Measurements from ENCODE around the gene RAB36.

The RAB36 gene

DNA sequence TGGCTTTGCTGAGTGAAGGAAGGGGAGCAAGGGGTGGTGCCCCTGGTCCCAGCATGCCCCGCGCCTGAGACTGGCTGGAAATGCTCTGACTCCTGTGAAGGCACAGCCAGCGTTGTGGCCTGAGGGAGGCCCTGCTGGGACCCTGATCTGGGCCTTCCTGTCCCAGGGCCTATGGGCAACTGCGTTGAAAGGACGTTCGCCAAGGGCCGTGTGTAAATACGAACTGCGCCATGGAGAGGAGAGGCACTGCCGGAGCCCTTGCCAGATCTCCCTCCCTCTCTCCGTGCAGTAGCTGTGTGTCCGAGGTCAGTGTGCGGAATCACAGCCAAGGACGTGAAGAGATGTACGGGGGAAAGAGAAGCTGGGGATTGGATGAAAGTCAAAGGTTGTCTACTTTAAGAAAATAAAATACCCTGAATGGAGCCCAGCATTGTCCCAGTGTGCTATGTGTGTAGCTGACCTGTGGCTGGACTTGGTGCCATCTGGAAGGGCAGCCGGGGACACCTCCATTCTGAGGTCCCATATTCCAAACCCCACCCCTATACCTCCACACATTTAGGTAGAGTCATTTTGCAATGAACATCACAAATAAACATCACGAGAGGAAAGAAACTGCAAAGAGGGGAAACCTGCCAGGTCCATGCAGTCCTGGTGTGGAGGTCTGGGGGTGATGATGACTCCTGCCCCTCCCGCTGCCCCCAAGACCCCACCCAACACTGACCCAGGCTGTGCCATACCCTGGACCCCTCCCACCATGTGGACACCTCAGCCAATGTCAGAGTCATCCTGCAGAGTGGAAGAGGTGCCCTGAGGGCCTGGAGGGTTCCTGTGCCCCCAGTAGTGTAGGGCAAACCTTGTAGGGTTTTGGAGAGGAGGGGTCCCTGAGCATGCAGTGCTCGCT, 20.4 kb upstream of the RAB36 start:
- Histone ChIP-seq H3K36me3 (peaks cover 0 to 8% (median 0%) of the 10 kb centered on the region in 3 donors), H3K4me3 (no peak overlapping the region), H3K4me1 (no peaks in the 10 kb centered on the region), H3K27ac (no peak overlapping the region), H3K9me3 (no peaks in the 10 kb centered on the region), H3K27me3 (no peaks in the 10 kb centered on the region)
- no peak for TF ChIP-seq CTCF (IDR thresholded peaks at IDR 0.05)
- no peak for DNase-seq
- intact Hi-C loops (cut with DNase I; ENCODE audit: low total_unique reads): loop anchor here (10.0 kb wide), 1 partner anchor 270 kb away; no protein-coding TSS in a partner anchor

- Histone ChIP-seq H3K27me3 (no peaks in the 10 kb centered on the region), H3K9me3 (no peaks in the 10 kb centered on the region), H3K4me3 (no peak overlapping the region), H3K4me1 (no peaks in the 10 kb centered on the region), H3K36me3 (peaks cover 0 to 8% (median 0%) of the 10 kb centered on the region in 3 donors), H3K27ac (no peak overlapping the region)
- intact Hi-C loops (cut with DNase I; ENCODE audit: low total_unique reads): loop anchor here (2.0 to 10.0 kb wide), 2 partner anchors 163 to 271 kb away; no protein-coding TSS in a partner anchor
- TF ChIP-seq CTCF (IDR thresholded peaks at IDR 0.05): no peak
- no peak for DNase-seq
Observed at GRCh38 chr22:23125512-23126103, 19.7 kb upstream of the RAB36 start.

- intact Hi-C loops (cut with DNase I; ENCODE audit: low total_unique reads): loop anchor here (2.0 to 10.0 kb wide), 2 partner anchors 164 to 272 kb away; no protein-coding TSS in a partner anchor
- no peak overlapping the region for H3K27ac ChIP-seq
- no peak for TF ChIP-seq CTCF (IDR thresholded peaks at IDR 0.05)
- peaks cover 0 to 8% (median 0%) of the 10 kb centered on the region in 3 donors for H3K36me3 ChIP-seq
- no peaks in the 10 kb centered on the region for H3K4me1 ChIP-seq
- H3K4me3 ChIP-seq: no peak overlapping the region
- no peaks in the 10 kb centered on the region for H3K27me3 ChIP-seq
- no peaks in the 10 kb centered on the region for H3K9me3 ChIP-seq
- DNase-seq: no peak
Observed at GRCh38 chr22:23126165-23127054, 18.9 kb upstream of the RAB36 start.

- Histone ChIP-seq H3K9me3 (no peaks in the 10 kb centered on the region), H3K27me3 (no peaks in the 10 kb centered on the region), H3K36me3 (peaks cover 0 to 8% (median 0%) of the 10 kb centered on the region in 3 donors), H3K27ac (no peak overlapping the region), H3K4me1 (no peaks in the 10 kb centered on the region), H3K4me3 (no peak overlapping the region)
- intact Hi-C loops (cut with DNase I; ENCODE audit: low total_unique reads): loop anchor here (2.0 to 10.0 kb wide), 2 partner anchors 164 to 272 kb away; no protein-coding TSS in a partner anchor
- TF ChIP-seq CTCF (IDR thresholded peaks at IDR 0.05): no peak
- no peak for DNase-seq
Observed at GRCh38 chr22:23127055-23127756, 18.1 kb upstream of the RAB36 start.

DNA sequence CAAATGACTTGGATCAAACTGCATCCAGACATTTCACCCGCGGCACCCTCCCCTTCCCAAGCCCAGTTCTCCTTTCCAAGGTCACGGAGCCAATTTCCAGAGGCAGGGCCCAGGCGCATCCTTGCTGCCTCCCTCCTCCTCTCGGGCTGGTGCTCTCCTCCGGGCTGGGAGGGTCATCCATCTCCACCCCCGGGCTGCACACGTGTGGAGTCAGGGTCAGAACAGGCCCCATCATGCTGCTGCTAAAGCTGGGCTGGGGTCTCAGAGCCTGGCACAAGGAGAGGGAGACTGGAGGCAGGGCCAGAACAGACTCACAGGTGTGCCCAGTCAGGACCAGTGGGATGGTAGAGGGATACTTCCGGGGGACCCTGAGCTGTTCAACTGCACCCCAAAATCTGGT, 17.5 kb upstream of the RAB36 start:
- no peaks in the 10 kb centered on the region for H3K4me1 ChIP-seq
- H3K4me3 ChIP-seq: no peak overlapping the region
- peaks cover 0 to 8% (median 0%) of the 10 kb centered on the region in 3 donors for H3K36me3 ChIP-seq
- TF ChIP-seq CTCF (IDR thresholded peaks at IDR 0.05): no peak
- intact Hi-C loops (cut with DNase I; ENCODE audit: low total_unique reads): loop anchor here (2.0 to 10.0 kb wide), 3 partner anchors 165 to 273 kb away; no protein-coding TSS in a partner anchor
- no peaks in the 10 kb centered on the region for H3K27me3 ChIP-seq
- H3K9me3 ChIP-seq: no peaks in the 10 kb centered on the region
- no peak for DNase-seq
- no peak overlapping the region for H3K27ac ChIP-seq
